HG03103 (cell line): ENCODE measurements around the gene INPP5J.

Experiments
- ATAC-seq: cut with Tn5 transposase; IDR thresholded peaks from one replicate; pipeline ENCODE4 v1.9.1; 2021; ENCODE audit warnings: low read depth; ENCODE audit not compliant: unreplicated experiment

The INPP5J gene

DNA sequence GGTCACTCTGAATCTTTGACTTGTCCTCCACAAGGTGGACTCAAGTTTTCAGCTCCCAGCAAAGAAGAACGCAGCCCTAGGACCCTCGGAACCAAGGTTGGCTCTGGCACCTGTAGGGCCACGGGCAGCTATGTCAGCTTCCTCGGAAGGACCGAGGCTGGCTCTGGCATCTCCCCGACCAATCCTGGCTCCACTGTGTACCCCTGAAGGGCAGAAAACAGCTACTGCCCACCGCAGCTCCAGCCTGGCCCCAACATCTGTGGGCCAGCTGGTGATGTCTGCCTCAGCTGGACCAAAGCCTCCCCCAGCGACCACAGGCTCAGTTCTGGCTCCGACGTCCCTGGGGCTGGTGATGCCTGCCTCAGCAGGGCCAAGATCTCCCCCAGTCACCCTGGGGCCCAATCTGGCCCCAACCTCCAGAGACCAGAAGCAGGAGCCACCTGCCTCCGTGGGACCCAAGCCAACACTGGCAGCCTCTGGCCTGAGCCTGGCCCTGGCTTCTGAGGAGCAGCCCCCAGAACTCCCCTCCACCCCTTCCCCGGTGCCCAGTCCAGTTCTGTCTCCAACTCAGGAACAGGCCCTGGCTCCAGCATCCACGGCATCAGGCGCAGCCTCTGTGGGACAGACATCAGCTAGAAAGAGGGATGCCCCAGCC lies 2.2 kb downstream of the INPP5J start:
- no peak for ATAC-seq

DNA sequence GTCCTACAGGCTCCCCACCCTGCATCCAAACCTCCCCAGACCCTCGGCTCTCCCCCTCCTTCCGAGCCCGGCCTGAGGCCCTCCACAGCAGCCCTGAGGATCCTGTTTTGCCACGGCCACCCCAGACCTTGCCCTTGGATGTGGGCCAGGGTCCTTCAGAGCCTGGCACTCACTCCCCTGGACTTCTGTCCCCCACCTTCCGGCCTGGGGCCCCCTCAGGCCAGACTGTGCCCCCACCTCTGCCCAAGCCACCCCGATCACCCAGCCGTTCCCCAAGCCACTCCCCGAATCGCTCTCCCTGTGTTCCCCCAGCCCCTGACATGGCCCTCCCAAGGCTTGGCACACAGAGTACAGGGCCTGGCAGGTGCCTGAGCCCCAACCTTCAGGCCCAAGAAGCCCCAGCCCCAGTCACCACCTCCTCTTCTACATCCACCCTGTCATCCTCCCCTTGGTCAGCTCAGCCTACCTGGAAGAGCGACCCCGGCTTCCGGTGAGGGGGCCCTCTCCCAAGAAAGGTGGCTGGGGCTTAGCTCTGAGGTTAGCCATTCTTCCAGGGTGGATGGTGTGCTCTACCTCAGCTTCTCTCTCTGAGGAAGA lies 2.9 kb downstream of the INPP5J start:
- no peak for ATAC-seq

DNA sequence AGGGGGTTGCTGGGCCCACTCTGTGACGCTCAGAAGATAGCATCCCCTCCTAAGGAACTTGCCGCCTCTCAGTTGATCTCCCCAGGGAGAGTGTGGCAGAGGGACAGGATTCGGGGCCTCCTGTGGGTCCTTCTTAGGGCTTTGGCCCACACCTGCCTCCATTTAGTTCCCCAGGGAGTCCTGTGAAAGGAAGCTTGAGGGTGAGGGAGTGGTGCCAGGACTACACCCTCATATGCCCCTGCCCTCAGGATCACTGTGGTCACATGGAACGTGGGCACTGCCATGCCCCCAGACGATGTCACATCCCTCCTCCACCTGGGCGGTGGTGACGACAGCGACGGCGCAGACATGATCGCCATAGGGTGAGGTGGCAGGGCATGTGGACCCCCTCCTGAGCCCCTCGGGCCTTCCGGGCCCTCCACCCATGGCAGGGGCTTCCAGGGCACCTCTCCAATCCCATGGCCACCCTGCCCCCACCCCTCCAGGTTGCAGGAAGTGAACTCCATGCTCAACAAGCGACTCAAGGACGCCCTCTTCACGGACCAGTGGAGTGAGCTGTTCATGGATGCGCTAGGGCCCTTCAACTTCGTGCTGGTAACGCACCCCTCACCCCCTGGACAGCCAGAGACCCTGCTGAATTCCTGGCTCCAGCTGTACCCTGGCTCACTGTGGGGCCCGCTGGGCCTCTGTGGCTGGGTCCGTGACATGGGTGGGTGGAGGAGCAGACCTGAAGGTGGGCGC lies 3.5 kb downstream of the INPP5J start:
- ATAC-seq: no peak

DNA sequence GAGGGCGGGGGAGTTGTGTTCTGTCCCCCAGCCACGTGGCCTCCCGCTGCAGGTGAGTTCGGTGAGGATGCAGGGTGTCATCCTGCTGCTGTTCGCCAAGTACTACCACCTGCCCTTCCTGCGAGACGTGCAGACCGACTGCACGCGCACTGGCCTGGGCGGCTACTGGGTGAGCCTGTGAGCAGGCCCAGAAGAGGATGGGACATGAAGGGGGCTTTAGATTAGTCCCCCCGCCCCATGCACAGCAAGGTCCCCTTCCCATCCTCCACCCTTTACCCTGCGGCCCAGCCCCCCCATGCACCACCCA lies 4.1 kb downstream of the INPP5J start:
- no peak for ATAC-seq

DNA sequence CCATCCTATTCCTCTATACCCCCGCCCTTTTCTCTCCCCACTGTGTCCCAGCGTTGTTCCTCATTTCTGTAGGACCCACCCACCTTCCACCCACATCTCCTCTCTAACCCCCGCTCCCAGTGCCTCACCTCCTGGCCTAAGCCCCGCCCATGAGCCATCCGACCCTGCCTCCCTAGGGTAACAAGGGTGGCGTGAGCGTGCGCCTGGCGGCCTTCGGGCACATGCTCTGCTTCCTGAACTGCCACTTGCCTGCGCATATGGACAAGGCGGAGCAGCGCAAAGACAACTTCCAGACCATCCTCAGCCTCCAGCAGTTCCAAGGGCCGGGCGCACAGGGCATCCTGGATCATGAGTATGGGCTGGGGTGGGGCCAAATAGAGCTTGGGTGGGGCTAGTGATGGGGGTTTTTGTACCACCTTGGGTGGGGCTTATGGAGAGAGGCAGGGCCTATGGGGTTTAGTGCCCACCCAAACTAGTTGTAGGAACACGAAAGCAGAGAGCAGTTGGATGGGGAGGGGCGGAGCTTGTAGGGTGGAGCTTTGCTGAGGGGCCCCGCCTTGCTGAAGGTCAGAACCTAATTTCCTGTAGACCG lies 4.5 kb downstream of the INPP5J start:
- ATAC-seq: no peak

DNA sequence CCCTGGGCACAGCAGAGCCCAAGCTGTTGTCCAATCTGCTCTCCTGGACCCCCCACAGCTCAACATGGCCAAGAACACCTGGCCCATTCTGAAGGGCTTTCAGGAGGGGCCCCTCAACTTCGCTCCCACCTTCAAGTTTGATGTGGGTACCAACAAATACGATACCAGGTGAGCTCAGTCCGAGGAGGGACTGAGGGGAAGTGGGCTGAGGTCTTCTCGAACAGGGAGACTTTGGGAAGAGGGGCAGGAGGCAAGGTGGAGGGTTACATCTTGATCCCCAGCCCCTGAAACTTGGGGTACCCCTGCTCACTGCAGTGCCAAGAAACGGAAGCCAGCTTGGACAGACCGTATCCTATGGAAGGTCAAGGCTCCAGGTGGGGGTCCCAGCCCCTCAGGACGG lies 5.4 kb downstream of the INPP5J start:
- no peak for ATAC-seq

DNA sequence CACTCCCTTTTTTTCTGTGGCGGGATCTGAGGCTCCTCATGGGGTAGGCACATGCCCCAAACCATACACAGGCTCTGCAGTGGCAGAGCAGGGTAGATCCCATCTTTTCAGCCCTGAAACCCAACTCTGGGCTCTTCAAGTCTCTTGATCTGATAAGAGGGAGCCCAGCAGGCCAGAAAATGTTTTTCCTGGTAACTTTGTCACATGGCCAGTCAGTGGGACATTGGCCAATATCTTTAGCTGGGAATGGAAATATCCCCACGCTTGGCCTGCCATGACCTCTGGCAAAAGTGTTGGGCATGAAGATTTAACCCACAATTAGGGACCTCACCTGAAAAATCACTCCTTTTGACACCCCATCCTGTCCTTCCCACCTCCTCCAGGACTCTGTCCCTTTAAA lies 8.1 kb downstream of the INPP5J start:
- ATAC-seq: no peak

DNA sequence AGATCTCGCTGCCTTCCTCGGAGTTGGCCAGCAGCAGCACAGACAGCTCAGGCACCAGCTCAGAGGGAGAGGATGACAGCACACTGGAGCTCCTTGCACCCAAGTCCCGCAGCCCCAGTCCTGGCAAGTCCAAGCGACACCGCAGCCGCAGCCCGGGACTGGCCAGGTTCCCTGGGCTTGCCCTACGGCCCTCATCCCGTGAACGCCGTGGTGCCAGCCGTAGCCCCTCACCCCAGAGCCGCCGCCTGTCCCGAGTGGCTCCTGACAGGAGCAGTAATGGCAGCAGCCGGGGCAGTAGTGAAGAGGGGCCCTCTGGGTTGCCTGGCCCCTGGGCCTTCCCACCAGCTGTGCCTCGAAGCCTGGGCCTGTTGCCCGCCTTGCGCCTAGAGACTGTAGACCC lies 11.1 kb downstream of the INPP5J start:
- ATAC-seq: no peak

DNA sequence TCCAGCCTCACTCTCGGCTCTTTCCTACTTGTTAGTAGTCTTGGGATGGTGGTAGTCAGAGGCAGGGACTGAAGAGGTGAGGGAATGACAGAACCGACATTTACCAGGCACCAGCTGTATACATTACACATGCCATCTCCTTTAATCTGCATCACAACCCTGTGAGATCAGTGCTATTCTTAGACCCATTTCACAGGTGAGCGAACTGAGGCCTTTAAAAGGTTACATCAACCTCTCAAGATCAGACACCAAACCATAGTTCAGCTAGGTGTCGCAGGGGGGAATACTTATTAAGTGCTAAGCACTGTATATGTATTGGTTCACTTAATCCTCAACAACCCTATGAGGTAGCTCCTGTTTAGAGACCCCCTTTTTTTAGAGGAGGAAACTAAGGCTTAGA lies 11.9 kb downstream of the INPP5J start:
- no peak for ATAC-seq

DNA sequence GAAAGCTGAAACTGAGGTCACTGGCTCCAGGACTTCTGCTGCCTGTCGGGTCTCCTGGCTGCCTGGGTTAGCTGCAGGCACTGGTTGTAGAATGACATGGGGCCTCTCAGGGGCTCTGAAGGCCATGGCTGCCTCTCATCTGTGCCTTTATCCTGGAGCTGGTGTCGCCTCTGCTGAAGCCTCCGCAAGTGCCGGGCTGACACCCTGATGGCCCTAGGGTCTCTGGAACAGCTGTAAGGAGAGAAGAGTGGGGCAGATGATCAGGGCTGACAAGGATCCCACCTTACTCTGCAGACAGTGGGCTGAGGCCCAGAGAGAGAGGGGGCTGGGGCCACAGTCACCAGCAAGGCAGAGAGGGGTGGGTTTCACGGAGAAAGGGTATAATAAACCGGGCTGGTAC lies 12.9 kb downstream of the INPP5J start:
- ATAC-seq: no peak

DNA sequence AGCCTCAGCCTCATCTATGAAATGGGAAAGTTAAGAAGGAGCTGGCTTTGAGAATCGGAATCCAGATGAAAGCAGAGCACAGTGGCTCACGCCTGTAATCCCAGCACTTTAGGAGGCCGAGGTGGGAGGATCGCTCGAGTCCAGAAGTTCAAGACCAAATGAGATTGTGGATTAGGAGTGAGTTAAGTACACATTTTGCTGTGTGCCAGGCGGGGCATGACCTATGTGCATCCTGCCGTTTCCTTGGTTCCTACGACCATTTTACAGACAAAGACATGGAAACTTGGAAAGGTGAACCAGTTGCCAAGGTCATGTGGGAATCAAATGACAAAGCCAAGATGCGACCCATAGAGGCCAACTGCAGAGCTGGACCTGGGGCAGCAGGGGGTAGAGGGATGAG lies 13.4 kb downstream of the INPP5J start:
- no peak for ATAC-seq

DNA sequence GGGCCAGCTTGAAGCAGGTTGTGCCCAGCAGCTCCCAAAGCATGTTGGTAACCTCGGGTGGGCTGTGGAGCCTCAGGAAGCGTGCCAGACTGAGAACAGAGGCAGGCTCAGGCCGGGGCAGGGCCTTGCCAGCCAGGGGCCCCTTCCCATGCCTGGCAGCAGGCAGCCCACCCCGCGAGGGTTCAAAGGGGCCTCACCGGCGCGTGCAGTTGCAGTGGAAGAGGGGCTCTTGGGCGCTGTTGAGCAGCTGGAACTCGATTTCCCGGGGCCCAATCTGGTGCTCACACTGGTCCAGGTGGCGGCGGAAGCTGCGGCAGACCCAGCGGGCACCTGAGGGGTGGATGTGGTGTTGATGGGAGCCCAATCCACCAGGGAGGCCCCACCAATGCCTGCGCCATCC lies 13.9 kb downstream of the INPP5J start:
- ATAC-seq: no peak

DNA sequence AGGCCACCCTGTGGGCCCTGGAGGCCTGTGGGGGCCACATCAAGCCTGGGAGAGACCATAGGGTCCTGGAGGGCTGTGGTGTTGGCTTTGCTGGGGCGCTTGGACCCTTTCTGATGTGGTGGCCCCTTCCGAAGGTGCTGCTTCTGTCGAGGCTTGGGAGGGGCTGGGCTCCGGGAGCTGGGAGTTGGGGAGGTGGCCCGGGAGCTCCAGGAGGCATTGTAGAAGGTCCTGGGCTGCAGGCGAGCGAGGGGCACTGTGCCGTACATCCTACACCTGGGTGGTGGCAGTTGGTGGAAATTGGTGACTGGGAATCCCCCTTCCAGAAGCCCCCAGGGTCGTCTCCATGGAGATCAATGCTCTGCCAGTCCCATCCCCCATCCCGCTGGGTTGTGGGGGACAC lies 15.0 kb downstream of the INPP5J start:
- ATAC-seq: no peak

DNA sequence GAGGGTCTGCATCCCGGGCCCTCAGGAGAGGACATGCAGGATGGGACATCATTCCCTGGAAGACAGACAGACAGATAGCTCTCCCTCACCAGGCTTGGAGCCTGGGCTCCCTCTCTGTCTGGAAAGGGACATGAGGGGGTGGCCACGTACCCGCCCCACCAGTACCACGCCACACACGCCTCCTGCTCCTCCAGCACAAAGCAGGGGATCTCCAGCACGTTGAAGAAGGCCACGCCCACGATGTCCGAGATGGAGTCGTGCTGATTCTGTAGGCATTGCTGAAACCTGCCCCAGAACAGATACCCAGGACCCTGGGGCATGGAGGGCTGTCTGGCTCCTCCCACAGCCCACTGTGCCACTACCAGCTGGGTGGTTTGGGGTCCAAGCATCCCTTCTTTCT lies 15.4 kb downstream of the INPP5J start:
- ATAC-seq: no peak

DNA sequence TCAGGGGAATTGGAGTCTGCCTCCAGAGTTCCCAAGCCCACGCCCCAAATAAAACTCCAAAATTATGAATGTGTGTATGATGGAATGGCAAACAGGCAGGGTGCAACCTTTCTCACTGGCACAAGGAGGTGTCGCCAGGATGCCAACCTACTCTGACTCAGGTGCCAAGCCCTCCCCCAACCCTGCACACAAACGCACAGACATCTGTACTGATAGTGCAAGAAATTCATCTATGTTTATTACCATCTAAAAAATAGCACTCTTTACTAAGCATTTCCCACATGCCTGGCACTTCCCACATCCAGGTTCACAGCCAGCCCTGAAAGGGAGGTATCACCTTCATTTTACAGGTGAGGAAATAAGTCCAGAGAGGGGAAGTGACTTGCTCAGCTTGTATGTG lies 16.3 kb downstream of the INPP5J start:
- ATAC-seq: no peak

DNA sequence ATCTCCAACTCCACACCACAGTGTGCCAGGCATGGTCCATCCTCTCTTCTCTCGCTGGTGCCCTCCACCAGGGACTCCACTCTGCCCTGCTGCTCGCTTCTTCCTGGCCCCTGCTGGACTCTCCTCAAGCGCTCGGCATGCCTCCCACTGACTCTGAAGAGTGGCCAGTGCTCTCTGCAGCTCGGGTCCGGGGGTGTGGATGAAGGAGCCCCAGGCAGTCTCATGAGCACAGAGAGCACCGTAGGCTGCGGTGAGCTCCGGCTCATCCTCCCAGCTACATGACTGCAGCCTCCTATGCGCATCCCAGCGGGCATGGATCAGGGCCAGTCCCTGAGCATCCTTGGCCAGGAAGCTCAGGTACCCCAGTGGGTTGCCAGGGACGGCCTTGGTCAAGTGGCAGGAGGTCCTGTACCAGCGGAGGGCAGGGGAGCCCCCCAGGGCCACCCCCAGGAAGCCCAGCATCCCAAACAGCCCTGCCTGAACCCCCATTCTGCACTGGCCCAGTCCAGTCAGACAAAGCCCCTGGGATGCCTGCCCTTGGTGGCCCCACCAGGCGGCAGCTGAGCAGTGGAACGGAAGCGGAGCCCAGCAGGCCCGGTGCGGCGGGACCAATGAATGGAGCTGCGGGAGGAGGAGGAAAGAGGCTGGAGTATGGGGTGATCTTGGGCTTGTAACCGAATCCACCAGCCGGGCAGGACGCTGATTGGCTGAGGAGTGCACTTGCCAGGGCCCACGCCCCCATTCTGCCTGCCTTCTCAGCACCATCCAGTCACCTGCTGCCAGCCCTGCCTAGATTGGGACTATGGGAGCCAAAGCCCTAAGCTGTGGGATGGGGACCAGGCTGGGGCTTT lies 17.3 kb downstream of the INPP5J start, which contains the start of gene PLA2G3:
Gene PLA2G3, minus strand, starts transcription at position 643 of the 851 bp plus-strand sequence. Its CDS starts 154 bp downstream, at position 489.
- no peak for ATAC-seq

DNA sequence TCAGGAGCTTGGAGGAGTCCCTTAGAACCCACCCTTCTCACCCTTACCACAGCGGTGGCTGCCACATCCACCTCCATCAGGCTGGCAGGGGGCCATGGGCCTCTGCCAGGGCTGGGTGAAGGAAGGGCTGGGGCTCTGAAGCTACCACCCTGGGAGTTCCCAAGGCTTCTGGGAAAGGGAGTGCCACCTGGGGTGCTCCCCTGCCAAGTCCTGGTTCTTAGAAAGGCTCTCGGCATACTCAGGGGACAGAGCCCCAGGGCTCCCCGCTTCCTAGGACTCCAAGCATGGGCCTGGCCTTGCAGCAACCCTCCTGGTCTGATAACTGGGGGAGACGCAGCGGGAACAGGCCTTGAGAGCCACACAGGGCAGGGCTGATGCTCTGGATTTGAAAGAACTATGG lies 18.0 kb downstream of the INPP5J start:
- ATAC-seq: no peak

DNA sequence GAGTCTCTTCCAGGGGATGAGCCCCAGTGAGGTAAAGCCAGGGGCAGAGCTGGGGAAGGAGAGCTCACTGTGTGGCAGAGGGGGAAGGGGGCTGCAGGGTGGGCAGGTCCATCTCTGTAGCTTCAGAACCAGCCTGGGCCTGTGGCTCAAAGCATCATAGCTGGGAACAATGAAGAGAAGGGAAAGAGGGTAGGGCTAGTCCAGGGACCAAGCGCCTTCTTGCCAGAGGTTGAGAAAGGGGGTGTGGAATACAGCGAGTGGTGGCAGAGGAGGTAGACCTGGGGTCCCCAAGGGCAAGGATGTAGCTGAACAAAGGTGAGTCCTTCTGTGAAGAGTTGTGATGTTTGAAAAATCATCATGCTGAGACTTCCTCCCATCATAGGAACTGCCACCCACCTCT lies 18.8 kb downstream of the INPP5J start:
- no peak for ATAC-seq

DNA sequence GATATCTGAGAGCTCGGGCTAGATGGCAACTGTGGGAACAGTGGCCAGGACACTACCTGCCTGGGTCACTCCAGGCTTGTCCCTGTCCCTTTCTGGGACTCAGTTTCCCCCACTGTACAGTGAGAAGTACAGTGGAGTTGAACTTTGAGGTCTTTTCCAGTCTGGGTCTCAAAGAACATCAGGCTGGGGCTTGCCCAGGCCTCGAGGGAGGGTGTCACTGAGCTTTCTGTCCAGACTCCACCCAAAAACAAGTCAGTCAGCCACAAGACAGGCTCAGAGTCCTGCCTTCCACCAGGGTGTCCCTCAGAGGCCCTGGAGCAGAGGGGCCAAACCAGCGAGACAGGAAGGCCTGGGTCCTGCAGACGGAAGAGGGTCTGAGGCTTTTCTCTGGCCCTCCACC lies 19.5 kb downstream of the INPP5J start:
- no peak for ATAC-seq

DNA sequence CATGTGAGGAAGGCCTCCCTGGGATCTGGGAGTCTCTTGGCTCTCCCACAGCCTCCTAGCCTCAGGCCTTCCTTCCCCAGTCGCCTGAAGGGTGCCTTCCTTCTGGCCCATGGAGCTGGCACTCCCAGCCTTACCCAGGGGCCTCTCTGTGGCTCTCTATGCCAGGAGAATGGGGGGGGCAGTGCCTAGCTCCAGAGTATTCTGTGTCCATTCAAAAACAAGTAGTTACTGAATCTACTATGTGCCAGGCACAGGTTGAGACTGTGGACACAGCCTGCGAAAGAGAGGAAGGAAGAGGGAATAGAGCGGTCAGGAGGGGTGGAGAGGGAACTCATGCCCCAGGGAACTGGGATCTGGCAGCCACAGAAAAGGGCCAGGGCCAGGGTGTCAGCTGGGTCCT lies 20.3 kb downstream of the INPP5J start:
- ATAC-seq: no peak

DNA sequence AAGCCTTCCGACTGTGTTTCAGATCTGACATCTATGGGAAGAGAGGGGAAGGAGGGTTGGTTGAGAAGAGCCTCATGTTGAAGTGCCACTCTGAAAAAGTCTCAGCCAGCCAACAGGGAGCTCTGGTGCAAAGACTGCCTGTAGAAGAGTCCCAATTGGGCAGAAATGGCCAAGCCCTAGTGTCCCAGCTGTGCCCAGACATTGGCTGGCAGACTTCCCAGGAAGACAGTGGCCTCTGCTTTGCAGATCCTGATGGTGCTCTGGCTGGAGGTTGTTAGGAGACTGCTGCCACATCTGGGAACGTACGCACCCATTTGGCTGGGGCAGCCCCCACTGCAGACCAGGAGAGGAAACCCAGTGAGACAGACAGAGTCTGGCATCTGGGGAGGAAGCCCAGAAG lies 20.8 kb downstream of the INPP5J start:
- no peak for ATAC-seq
